ENCODE data around the gene PPP2R5C.
"Not testable (repeated sequence)": the region's sequence is repeated elsewhere in the genome, so short reads cannot be mapped to it uniquely, and the experiment has no call there.

PPP2R5C gene

DNA sequence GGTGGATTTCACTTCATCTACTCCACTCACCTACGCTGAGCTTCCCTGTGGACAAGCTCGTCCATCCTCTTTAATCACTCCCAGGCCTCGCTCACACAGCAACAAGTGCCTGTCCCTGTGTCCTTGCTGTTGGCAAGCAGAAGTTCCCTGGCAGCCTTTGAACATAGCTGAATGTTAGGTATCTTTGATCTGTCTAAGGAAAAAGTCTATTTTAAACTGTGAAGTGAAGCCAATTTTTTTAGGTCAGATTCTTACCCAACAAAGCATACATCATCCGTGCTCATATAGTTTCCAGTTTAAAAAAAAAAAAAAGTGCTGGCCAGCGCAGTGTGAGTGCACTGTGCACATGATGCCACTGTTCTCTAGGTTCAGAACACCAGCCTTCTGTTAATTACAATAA is 36.3 kb downstream of the PPP2R5C start:
- Mint-ChIP-seq H3K4me3 (no peak overlapping the region), H3K9me3 (peaks cover 4% of the 10 kb centered on the region), H3K27me3 (no peaks in the 10 kb centered on the region), H3K27ac (no peak overlapping the region), H3K4me1 (peaks cover 6% of the 10 kb centered on the region), H3K36me3 (ENCODE audit: low read depth) (peaks cover 4% of the 10 kb centered on the region)
- ATAC-seq (no peak), DNase-seq (no peak)

- not testable (repeated sequence) for ATAC-seq; H3K4me3 Mint-ChIP-seq; H3K9me3 Mint-ChIP-seq; H3K27ac Mint-ChIP-seq; DNase-seq; H3K36me3 Mint-ChIP-seq (ENCODE audit: low read depth); H3K4me1 Mint-ChIP-seq; H3K27me3 Mint-ChIP-seq
These were observed 42.9 kb downstream of the PPP2R5C start for GRCh38 chr14:101804373-101804772.

DNA sequence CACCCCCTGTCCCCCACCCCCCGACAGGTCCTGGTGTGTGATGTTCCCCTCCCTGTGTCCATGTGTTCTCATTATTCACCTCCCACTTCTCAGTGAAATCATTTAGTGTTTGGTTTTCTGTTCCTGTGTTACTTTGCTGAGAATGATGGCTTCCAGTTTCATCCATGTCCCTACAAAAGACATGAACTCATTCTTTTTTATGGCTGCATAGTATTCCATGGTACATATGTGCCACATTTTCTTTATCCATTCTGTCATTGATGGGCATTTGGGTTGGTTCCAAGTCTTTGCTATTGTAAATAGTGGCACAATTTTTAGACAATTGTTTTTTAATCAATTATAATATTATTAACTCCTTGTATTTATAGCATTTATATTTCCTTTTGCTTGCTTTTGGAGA is 44.7 kb downstream of the PPP2R5C start:
- not testable (repeated sequence) for ATAC-seq; H3K36me3 Mint-ChIP-seq (ENCODE audit: low read depth); DNase-seq; H3K9me3 Mint-ChIP-seq; H3K27me3 Mint-ChIP-seq; H3K4me3 Mint-ChIP-seq; H3K27ac Mint-ChIP-seq
- H3K4me1 Mint-ChIP-seq = peaks cover 18% of the 10 kb centered on the region

DNA sequence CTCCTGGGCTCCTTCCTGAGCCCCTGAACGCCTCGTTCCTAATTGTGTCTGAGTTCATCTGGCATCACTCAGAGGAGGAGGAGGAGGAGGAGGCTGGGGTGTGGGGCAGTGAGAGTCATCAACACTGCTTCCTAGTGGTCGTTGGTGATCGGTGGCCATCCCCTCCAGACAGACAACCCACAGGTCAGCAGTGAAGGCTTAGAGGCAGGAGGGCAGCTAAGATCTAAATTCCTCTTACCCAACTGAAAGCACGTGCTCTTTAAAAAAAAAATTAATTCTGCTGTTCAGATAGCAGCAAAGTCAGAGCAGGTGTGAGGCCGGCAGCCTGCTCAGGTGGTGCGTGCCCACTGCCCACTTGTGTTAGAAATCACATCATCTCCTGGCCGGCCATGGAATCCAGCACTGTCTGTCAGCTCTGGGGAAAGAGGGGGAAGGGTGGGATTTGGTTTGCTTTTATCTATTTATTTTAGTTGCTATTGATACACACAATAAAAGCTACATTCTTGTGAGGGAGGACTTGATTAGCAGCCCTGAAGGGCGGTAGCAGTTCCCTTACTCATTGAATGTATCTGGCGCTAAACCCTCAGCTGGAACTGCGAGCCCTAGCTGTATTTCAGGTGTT is 46.6 kb downstream of the PPP2R5C start:
- Mint-ChIP-seq H3K27ac (peak overlapping the region; percentile 51), H3K36me3 (ENCODE audit: low read depth) (peaks cover 13% of the 10 kb centered on the region), H3K27me3 (no peaks in the 10 kb centered on the region), H3K4me1 (peaks cover 33% of the 10 kb centered on the region), H3K4me3 (no peak overlapping the region), H3K9me3 (no peaks in the 10 kb centered on the region)
- ATAC-seq (no peak), DNase-seq (no peak)

DNA sequence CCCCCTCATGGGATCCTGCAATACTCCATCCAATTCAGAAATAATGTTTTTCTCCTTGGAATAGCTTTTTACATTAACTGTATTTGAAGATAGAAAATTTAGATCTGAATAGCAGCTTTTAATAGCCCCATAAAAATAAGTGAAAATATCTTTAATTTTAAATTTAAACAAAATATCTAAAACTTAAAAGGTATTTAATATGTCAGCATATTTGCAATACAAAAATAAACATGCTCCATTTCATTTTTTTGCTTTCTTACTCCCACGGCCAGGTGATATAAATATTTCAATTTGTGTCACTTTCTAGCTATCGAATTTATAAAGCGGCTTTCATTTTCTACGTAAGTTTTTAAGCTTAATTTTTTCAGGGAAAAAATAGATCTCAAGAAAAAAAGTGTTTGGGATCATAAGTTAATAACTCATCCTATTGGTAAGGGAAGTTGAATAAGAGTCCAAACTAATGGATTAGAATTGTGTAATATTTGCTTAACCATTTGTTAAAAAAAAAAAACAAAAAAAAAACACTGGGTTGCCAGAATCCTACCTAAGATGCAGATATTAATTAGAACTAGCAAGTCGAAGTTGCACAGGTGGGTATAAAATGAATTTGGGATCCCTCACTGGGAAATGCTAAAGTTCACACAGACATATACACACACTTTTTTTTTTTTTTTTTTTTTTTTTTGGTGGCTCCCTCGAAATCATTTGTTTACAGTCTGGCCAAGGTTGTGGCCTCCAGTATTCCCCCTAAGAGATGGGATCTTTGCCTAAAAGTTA is 47.6 kb downstream of the PPP2R5C start:
- H3K36me3 Mint-ChIP-seq (ENCODE audit: low read depth) = peaks cover 12% of the 10 kb centered on the region
- peaks cover 43% of the 10 kb centered on the region for H3K4me1 Mint-ChIP-seq
- ATAC-seq (no peak), DNase-seq (no peak)
- no peaks in the 10 kb centered on the region for H3K9me3 Mint-ChIP-seq
- peak overlapping the region; percentile 98 for H3K27ac Mint-ChIP-seq
- no peaks in the 10 kb centered on the region for H3K27me3 Mint-ChIP-seq
- H3K4me3 Mint-ChIP-seq = peak overlapping the region; percentile 94

DNA sequence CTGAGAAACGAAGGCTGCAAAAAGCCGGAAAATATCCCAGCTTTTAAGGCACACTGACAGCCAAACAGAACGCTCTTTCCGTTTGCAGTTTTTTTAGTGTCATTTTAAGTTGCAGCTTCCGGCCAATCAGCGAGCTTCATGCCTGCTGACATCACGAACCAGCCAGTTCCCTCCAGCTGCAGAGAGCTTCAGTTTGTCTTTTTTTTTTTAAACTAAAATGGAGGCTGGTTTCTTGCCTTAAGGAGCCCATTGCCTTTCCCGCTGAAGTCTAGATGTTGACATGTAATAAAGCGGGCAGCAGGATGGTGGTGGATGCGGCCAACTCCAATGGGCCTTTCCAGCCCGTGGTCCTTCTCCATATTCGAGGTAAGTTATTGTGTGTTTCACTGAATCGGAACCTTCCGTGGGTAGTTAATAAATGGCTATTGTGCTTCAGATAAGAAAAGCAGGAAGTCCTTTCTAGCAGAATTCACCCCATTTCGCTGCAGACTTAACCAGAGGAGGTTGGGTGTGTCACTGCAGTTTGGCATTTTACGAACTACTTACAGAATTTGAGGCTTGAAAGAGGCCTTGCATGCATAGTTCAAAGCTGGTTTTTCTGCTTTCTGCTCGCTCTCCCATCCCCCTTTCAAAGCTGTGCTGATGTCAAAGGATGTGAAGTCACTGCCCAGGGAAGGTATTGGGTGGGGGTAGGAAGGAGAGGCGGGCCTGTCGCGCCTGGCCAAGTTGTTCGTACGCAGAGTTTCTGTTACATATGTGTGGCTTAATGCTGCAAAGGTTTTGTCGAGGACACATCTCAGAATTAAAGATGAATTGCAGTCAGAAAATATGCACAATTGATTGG is 48.4 kb downstream of the PPP2R5C start:
- peak overlapping the region; percentile 98 for H3K27ac Mint-ChIP-seq
- peak overlapping the region; percentile 94 for H3K4me3 Mint-ChIP-seq
- no peaks in the 10 kb centered on the region for H3K27me3 Mint-ChIP-seq
- H3K36me3 Mint-ChIP-seq (ENCODE audit: low read depth) = peaks cover 12% of the 10 kb centered on the region
- no peaks in the 10 kb centered on the region for H3K9me3 Mint-ChIP-seq
- DNase-seq (peak; percentile 76), ATAC-seq (peak; percentile 92)
- peaks cover 51% of the 10 kb centered on the region for H3K4me1 Mint-ChIP-seq

- DNase-seq (no peak), ATAC-seq (peak; percentile 20)
- Mint-ChIP-seq H3K27me3 (no peaks in the 10 kb centered on the region), H3K4me1 (peaks cover 63% of the 10 kb centered on the region), H3K27ac (peak overlapping the region; percentile 98), H3K4me3 (peak overlapping the region; percentile 94), H3K9me3 (no peaks in the 10 kb centered on the region), H3K36me3 (ENCODE audit: low read depth) (peaks cover 12% of the 10 kb centered on the region)
These were observed 49.5 kb downstream of the PPP2R5C start for GRCh38 chr14:101810897-101811621.

DNA sequence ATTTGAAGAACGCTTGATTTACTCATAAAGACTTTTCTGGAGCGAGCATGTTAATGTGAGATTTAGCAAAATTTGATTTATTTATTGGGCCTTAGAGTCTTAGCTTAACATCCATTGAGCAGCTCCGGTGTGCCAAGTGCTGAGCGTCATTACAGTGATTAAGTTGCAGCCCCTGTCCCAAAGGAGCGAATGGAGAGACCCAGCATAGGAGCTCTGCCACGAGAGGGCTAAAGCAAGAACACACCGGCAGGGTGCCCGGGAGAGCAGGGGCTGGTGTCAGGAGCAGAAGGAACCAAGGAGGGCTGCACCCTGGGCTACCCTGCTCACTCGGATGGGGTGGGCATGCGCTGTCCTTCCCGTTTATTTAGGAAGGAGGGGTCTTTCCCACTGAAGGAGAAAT is 50.6 kb downstream of the PPP2R5C start:
- no peaks in the 10 kb centered on the region for H3K9me3 Mint-ChIP-seq
- H3K27me3 Mint-ChIP-seq = no peaks in the 10 kb centered on the region
- H3K36me3 Mint-ChIP-seq (ENCODE audit: low read depth) = peaks cover 12% of the 10 kb centered on the region
- H3K4me1 Mint-ChIP-seq = peaks cover 71% of the 10 kb centered on the region
- no peak for DNase-seq
- peak overlapping the region; percentile 94 for H3K4me3 Mint-ChIP-seq
- ATAC-seq = no peak
- peak overlapping the region; percentile 98 for H3K27ac Mint-ChIP-seq

DNA sequence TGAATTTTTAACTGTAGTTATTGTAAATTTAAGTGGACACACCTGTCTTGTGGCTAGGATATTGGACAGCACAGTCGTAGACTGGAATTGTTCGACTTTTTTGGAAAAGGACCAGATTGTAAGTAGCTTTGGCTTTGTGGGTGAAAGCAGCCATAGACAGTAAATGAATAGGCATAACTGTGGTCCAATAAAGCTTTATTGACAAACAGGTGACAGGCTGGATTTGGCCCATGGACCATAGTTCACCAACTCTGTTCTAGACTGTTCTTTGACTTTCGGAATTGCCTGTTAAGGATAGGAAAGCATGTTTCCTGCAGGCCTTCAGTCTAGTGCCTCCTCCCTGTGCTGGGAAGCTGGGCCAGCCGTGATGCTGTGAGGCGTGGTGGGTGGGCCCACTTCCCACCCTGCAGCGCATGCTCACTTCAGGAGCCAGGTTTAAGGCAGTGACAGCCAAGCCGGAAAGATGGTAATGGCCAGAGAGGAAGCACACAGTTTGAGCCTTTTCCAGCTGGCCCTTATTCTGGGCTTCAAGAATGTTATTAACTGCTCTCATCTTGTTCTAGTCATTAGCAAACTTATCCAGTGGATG is 51.8 kb downstream of the PPP2R5C start:
- H3K9me3 Mint-ChIP-seq = no peaks in the 10 kb centered on the region
- H3K36me3 Mint-ChIP-seq (ENCODE audit: low read depth) = peaks cover 15% of the 10 kb centered on the region
- DNase-seq (no peak), ATAC-seq (no peak)
- no peaks in the 10 kb centered on the region for H3K27me3 Mint-ChIP-seq
- peak overlapping the region; percentile 67 for H3K4me3 Mint-ChIP-seq
- H3K4me1 Mint-ChIP-seq = peaks cover 79% of the 10 kb centered on the region
- H3K27ac Mint-ChIP-seq = peak overlapping the region; percentile 80

DNA sequence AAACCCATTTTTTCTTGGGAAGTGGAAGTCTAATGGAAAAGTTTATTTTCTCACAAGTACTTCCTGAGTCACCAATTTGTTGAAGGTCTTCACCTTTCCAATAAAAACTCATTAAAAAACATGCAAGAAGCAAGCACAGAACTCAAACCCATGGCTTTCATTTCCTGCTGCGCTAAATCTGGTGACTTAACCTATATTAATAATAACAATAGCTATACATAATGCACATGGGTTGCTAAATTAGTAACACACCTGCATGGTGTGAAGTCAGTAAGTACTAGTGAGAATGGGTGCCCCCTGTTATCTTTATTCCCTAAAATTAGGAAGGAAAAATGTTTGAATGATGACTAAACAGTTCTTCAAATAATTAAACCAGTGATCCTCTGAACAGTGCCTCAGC is 52.3 kb downstream of the PPP2R5C start:
- Mint-ChIP-seq H3K4me1 (peaks cover 82% of the 10 kb centered on the region), H3K4me3 (peak overlapping the region; percentile 67), H3K27me3 (no peaks in the 10 kb centered on the region), H3K9me3 (no peaks in the 10 kb centered on the region), H3K36me3 (ENCODE audit: low read depth) (peaks cover 15% of the 10 kb centered on the region), H3K27ac (peak overlapping the region; percentile 80)
- DNase-seq (no peak), ATAC-seq (no peak)

DNA sequence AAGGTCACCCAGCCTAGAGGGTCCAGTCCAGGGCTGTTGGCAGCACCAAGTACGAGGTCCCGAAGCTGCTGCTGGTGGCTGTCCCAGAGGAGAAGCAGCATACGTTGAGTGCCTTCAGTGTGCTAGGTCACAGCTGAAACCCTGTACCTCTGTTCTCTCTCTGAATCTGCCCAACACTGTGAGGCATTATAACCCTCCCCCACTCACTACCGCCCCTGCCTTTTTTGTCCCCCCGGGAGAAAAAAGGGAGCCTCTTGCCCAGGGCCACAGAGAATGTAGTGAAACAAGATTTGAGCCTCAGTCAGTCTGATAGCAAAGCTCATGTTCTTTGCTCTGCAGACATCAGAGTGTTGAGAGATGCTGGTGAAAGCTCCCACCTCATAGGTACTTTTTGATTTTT is 53.4 kb downstream of the PPP2R5C start:
- peak overlapping the region; percentile 80 for H3K27ac Mint-ChIP-seq
- H3K27me3 Mint-ChIP-seq = no peaks in the 10 kb centered on the region
- ATAC-seq = peak; percentile 6
- peaks cover 23% of the 10 kb centered on the region for H3K36me3 Mint-ChIP-seq (ENCODE audit: low read depth)
- H3K9me3 Mint-ChIP-seq = no peaks in the 10 kb centered on the region
- peaks cover 85% of the 10 kb centered on the region for H3K4me1 Mint-ChIP-seq
- peak overlapping the region; percentile 67 for H3K4me3 Mint-ChIP-seq
- no peak for DNase-seq

DNA sequence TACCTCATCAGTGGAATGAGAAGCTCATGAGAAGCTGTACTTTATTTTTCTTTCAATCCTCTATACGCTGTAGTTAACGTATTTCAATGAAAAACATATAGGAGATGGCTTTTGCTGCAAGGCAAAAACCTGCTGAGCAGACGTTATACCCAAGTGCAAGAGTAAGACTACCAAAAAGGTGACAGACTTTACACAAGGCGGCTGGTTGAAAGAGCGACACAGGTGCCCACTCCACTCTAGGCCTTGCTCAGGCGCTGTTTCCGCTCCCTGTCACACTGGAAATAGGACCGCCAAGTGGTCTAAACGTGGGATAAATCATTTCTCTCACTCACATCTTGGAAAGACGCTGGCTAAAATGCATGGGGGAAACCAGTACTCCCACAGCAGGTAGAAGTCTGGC is 54.5 kb downstream of the PPP2R5C start:
- no peak for DNase-seq
- peak overlapping the region; percentile 80 for H3K27ac Mint-ChIP-seq
- no peaks in the 10 kb centered on the region for H3K9me3 Mint-ChIP-seq
- peaks cover 89% of the 10 kb centered on the region for H3K4me1 Mint-ChIP-seq
- ATAC-seq = no peak
- no peaks in the 10 kb centered on the region for H3K27me3 Mint-ChIP-seq
- peak overlapping the region; percentile 67 for H3K4me3 Mint-ChIP-seq
- H3K36me3 Mint-ChIP-seq (ENCODE audit: low read depth) = peaks cover 25% of the 10 kb centered on the region

- H3K4me1 Mint-ChIP-seq = peaks cover 91% of the 10 kb centered on the region
- no peaks in the 10 kb centered on the region for H3K27me3 Mint-ChIP-seq
- H3K4me3 Mint-ChIP-seq = peak overlapping the region; percentile 73
- peak; percentile 53 for ATAC-seq
- peak overlapping the region; percentile 95 for H3K27ac Mint-ChIP-seq
- H3K36me3 Mint-ChIP-seq (ENCODE audit: low read depth) = peaks cover 21% of the 10 kb centered on the region
- DNase-seq = no peak
- H3K9me3 Mint-ChIP-seq = no peaks in the 10 kb centered on the region
These were observed 56.0 kb downstream of the PPP2R5C start for GRCh38 chr14:101817501-101818001.
